H54 (cell line): Measurements from ENCODE around the gene CDC42BPA.

Experiments used
- DNase-seq: peaks from one replicate; pipeline ENCODE4 v3.0.0; 2011; ENCODE audit warnings: low spot score, mixed read lengths; ENCODE audit not compliant: insufficient read length
- FAIRE-seq: peaks from 3 replicates; lab custom pipeline; 2011; peaks lifted over from hg19 to GRCh38; lab: Jason Lieb, UNC
- POLR2A ChIP-seq: IDR thresholded peaks from 2 replicates; pipeline ENCODE4 v1.6.1; 2011; ENCODE audit warnings: low read depth, mild to moderate bottlenecking, low read length

The CDC42BPA gene

GRCh38 chr1:226950871-226951270, 367.4 kb downstream of the CDC42BPA start:
- FAIRE-seq (no peak), DNase-seq (no peak)
- no peak for TF ChIP-seq POLR2A

- TF ChIP-seq POLR2A, result no peak
- FAIRE-seq (no peak), DNase-seq (no peak)
These were observed 368.0 kb downstream of the CDC42BPA start for GRCh38 chr1:226950316-226950715.

- FAIRE-seq (no peak), DNase-seq (no peak)
- no peak for TF ChIP-seq POLR2A
These were observed 368.9 kb downstream of the CDC42BPA start for GRCh38 chr1:226949401-226949800.

GRCh38 chr1:226948996-226949395, 369.3 kb downstream of the CDC42BPA start:
- TF ChIP-seq POLR2A, result no peak
- FAIRE-seq, result no peak
- DNase-seq, result no peak

GRCh38 chr1:226948480-226948879, 369.8 kb downstream of the CDC42BPA start:
- DNase-seq (no peak), FAIRE-seq (no peak)
- no peak for TF ChIP-seq POLR2A

- TF ChIP-seq POLR2A, result no peak
- no peak for DNase-seq
- FAIRE-seq, result no peak
These were observed 370.2 kb downstream of the CDC42BPA start for GRCh38 chr1:226948051-226948450.

- no peak for TF ChIP-seq POLR2A
- FAIRE-seq (no peak), DNase-seq (no peak)
These were observed 371.5 kb downstream of the CDC42BPA start for GRCh38 chr1:226946841-226947240.

GRCh38 chr1:226946285-226946684, 372.0 kb downstream of the CDC42BPA start:
- DNase-seq (no peak), FAIRE-seq (no peak)
- TF ChIP-seq POLR2A, result no peak

- DNase-seq (no peak), FAIRE-seq (no peak)
- no peak for TF ChIP-seq POLR2A
These were observed 372.4 kb downstream of the CDC42BPA start for GRCh38 chr1:226945858-226946245.

- FAIRE-seq, result no peak
- no peak for TF ChIP-seq POLR2A
These were observed 373.0 kb downstream of the CDC42BPA start for GRCh38 chr1:226945106-226945857.

GRCh38 chr1:226943927-226944326, 374.4 kb downstream of the CDC42BPA start:
- FAIRE-seq (no peak), DNase-seq (no peak)
- TF ChIP-seq POLR2A, result no peak

More at GRCh38 chr1:226945106-226945857, 373.0 kb downstream of the CDC42BPA start:
- DNase-seq, result no peak

- no peak for TF ChIP-seq POLR2A
- FAIRE-seq, result no peak
- no peak for DNase-seq
These were observed 375.1 kb downstream of the CDC42BPA start for GRCh38 chr1:226943156-226943555.

- TF ChIP-seq POLR2A, result no peak
- DNase-seq (no peak), FAIRE-seq (no peak)
These were observed 375.9 kb downstream of the CDC42BPA start for GRCh38 chr1:226942392-226942791.

GRCh38 chr1:226940806-226941067, 377.6 kb downstream of the CDC42BPA start:
- TF ChIP-seq POLR2A, result no peak
- no peak for DNase-seq
- no peak for FAIRE-seq

- FAIRE-seq (peak; percentile 62), DNase-seq (peak; percentile 94)
- peak; percentile 33 for TF ChIP-seq POLR2A
These were observed 378.1 kb downstream of the CDC42BPA start, which contains the start of gene COQ8A for GRCh38 chr1:226940029-226940805. COQ8A (plus strand) TSS chr1:226940294; CDS start chr1:226961386, 21,092 bp downstream.
